H9 (cell line): Measurements from ENCODE around the gene PIP5K1C. TPM values are rescaled to one million over a fixed set of nuclear protein-coding genes. Genes with fewer than 3 reads are reported as not detected.

ENCODE experiments used
- DNase-seq: peaks from one replicate; pipeline ENCODE4 v3.0.0-alpha.2; 2017
- H2AFZ ChIP-seq: one replicate; pipeline ENCODE4 v1.6.1; 2013; ENCODE audit warnings: mild to moderate bottlenecking, low read length, control low read depth, moderate library complexity
- H2AK5ac ChIP-seq: 2 replicates; pipeline ENCODE4 v1.6.1; 2013; ENCODE audit warnings: low read length, control low read depth, mixed read lengths; ENCODE audit not compliant: insufficient read length
- H2BK120ac ChIP-seq: one replicate; pipeline ENCODE4 v1.6.1; 2013; ENCODE audit warnings: low read depth, mild to moderate bottlenecking, low read length, control low read depth, inconsistent platforms; ENCODE audit not compliant: poor library complexity, severe bottlenecking
- H2BK12ac ChIP-seq: 2 replicates; pipeline ENCODE4 v1.6.1; 2013; ENCODE audit warnings: low read length, control low read depth, mixed read lengths, low read depth; ENCODE audit not compliant: insufficient read length
- H2BK15ac ChIP-seq: 2 replicates; pipeline ENCODE4 v1.6.1; 2013; ENCODE audit warnings: low read depth, low read length, control low read depth
- H2BK20ac ChIP-seq: one replicate; pipeline ENCODE4 v1.6.1; 2013; ENCODE audit warnings: low read depth, mild to moderate bottlenecking, low read length, control low read depth, inconsistent platforms; ENCODE audit not compliant: poor library complexity, severe bottlenecking
- H2BK5ac ChIP-seq: 2 replicates; pipeline ENCODE4 v1.6.1; 2013; ENCODE audit warnings: low read length, control low read depth, mixed read lengths; ENCODE audit not compliant: insufficient read length
- H3K14ac ChIP-seq: 2 replicates; pipeline ENCODE4 v1.6.1; 2013; ENCODE audit warnings: low read length, control low read depth; ENCODE audit not compliant: insufficient read depth
- H3K18ac ChIP-seq: 2 replicates; pipeline ENCODE4 v1.6.1; 2013; ENCODE audit warnings: low read depth, mild to moderate bottlenecking, mixed read lengths, low read length, control low read depth; ENCODE audit not compliant: insufficient read length
- H3K23ac ChIP-seq: 2 replicates; pipeline ENCODE4 v1.6.1; 2013; ENCODE audit warnings: low read length, control low read depth, mixed read lengths, low read depth; ENCODE audit not compliant: insufficient read length
- H3K23me2 ChIP-seq: 2 replicates; pipeline ENCODE4 v1.6.1; 2013; ENCODE audit warnings: low read depth, mild to moderate bottlenecking, mixed read lengths, low read length, control low read depth; ENCODE audit not compliant: insufficient read length, poor library complexity, severe bottlenecking
- H3K27ac ChIP-seq: 2 replicates; pipeline ENCODE4 v1.5.1; 2013; ENCODE audit warnings: low read length, control low read depth, mixed read lengths, low read depth; ENCODE audit not compliant: insufficient read length
- H3K27me3 ChIP-seq: 2 replicates; pipeline ENCODE4 v1.6.1; 2013; ENCODE audit warnings: low read length, control low read depth, inconsistent platforms; ENCODE audit not compliant: insufficient read depth
- H3K4ac ChIP-seq: 2 replicates; pipeline ENCODE4 v1.6.1; 2013; ENCODE audit warnings: low read depth, mild to moderate bottlenecking, control low read depth, inconsistent platforms, low read length, moderate library complexity
- H3K4me1 ChIP-seq: 2 replicates; pipeline ENCODE4 v1.6.1; 2013; ENCODE audit warnings: low read length, control low read depth, inconsistent platforms; ENCODE audit not compliant: insufficient read depth
- H3K4me2 ChIP-seq: 2 replicates; pipeline ENCODE4 v1.6.1; 2013; ENCODE audit warnings: low read length, control low read depth, mixed read lengths; ENCODE audit not compliant: insufficient read length, insufficient read depth
- H3K56ac ChIP-seq: 2 replicates; pipeline ENCODE4 v1.6.1; 2013; ENCODE audit warnings: low read depth, mild to moderate bottlenecking, mixed read lengths, low read length, control low read depth; ENCODE audit not compliant: insufficient read length
- H3K79me1 ChIP-seq: 2 replicates; pipeline ENCODE4 v1.6.1; 2013; ENCODE audit warnings: low read depth, mild to moderate bottlenecking, moderate library complexity, low read length, control low read depth, inconsistent platforms; ENCODE audit not compliant: insufficient read depth, poor library complexity, severe bottlenecking
- H3K79me2 ChIP-seq: 2 replicates; pipeline ENCODE4 v1.6.1; 2013; ENCODE audit warnings: low read length, control low read depth, inconsistent platforms; ENCODE audit not compliant: insufficient read depth
- H3K9ac ChIP-seq: 2 replicates; pipeline ENCODE4 v1.6.1; 2013; ENCODE audit warnings: low read length, control low read depth, mixed read lengths; ENCODE audit not compliant: insufficient read length; ENCODE audit errors: extremely low read depth
- H3K9me3 ChIP-seq: one replicate; pipeline ENCODE4 v1.6.1; 2013; ENCODE audit warnings: low read depth, low read length, inconsistent platforms; ENCODE audit not compliant: control insufficient read depth
- H3T11ph ChIP-seq: one replicate; pipeline ENCODE4 v1.6.1; 2013; ENCODE audit warnings: mild to moderate bottlenecking, low read length, control low read depth, inconsistent platforms
- H4K20me1 ChIP-seq: one replicate; pipeline ENCODE4 v1.6.1; 2013; ENCODE audit not compliant: control insufficient read depth, insufficient read length, insufficient read depth
- H4K5ac ChIP-seq: 2 replicates; pipeline ENCODE4 v1.6.1; 2013; ENCODE audit warnings: low read depth, mild to moderate bottlenecking, mixed read lengths, low read length, control low read depth; ENCODE audit not compliant: insufficient read length
- H4K8ac ChIP-seq: replicated peaks from 2 replicates; pipeline ENCODE4 v1.6.1; 2013; ENCODE audit warnings: low read length, control low read depth, mixed read lengths, low read depth; ENCODE audit not compliant: insufficient read length
- H4K91ac ChIP-seq: 2 replicates; pipeline ENCODE4 v1.6.1; 2013; ENCODE audit warnings: low read depth, mild to moderate bottlenecking, moderate library complexity, mixed read lengths, low read length, control low read depth; ENCODE audit not compliant: insufficient read length
- H3K27ac Mint-ChIP-seq, 3 experiments: 2 replicates in 2 of 3; 3 replicates in 1 of 3; pipeline ENCODE4 v1.8.0; 2020 to 2021; ENCODE audit warnings: mixed read lengths in 3 of 3, mild to moderate bottlenecking in 1 of 3, moderate library complexity in 1 of 3
- H3K27me3 Mint-ChIP-seq: 2 replicates; pipeline ENCODE4 v1.8.0; 2021; ENCODE audit warnings: low read depth, mild to moderate bottlenecking, moderate library complexity, mixed read lengths
- H3K36me3 Mint-ChIP-seq, 3 experiments: 2 replicates in 2 of 3; 3 replicates in 1 of 3; pipeline ENCODE4 v1.8.0; 2020 to 2021; ENCODE audit warnings: low read depth in 3 of 3, mixed read lengths in 3 of 3; ENCODE audit not compliant: insufficient read depth in 1 of 3
- H3K4me1 Mint-ChIP-seq, 2 experiments: 2 replicates each; pipeline ENCODE4 v1.8.0; 2020; ENCODE audit warnings: mixed read lengths in 2 of 2
- H3K4me3 Mint-ChIP-seq, 2 experiments: 2 replicates in 1 of 2; 3 replicates in 1 of 2; pipeline ENCODE4 v1.8.0; 2020 to 2021; ENCODE audit warnings: mild to moderate bottlenecking in 2 of 2, mixed read lengths in 2 of 2, moderate library complexity in 1 of 2
- H3K9me3 Mint-ChIP-seq, 2 experiments: 2 replicates in 1 of 2; 3 replicates in 1 of 2; pipeline ENCODE4 v1.8.0; 2020; ENCODE audit warnings: mild to moderate bottlenecking in 2 of 2, mixed read lengths in 2 of 2, moderate library complexity in 1 of 2
- CTCF ChIP-seq: fragments of 200-600 bp; sonication (generic); conservative IDR thresholded peaks from 3 replicates; pipeline ENCODE4 v1.8.0; 2021; ENCODE audit warnings: antibody characterized with exemption, mild to moderate bottlenecking
- WGBS: extraction: QIAGEN DNeasy Blood & Tissue Kit; methylation state at CpG from one replicate; pipeline ENCODE4 v1.1.7; 2013; ENCODE audit warnings: missing lambda C conversion rate, low lambda C conversion rate, mixed read lengths; ENCODE audit not compliant: insufficient read length; ENCODE audit errors: extremely low coverage; 5-methylcytosine and 5-hydroxymethylcytosine counted together
- total RNA-seq: library from RNA; stranded (reverse); gene quantifications from 2 replicates; pipeline ENCODE4 v1.2.1, GENCODE V29; 2021

The PIP5K1C gene
- total RNA-seq, 1 experiment from 2014 or later = 41.7 TPM

GRCh38 chr19:3723883-3724282, 23.6 kb upstream of the PIP5K1C start:
- peak overlapping the region; percentile 21 to 48; a peak in 1 of 5 replicates for H3K4me3 Mint-ChIP-seq
- no peak overlapping the region for H4K91ac ChIP-seq
- no peak overlapping the region for H2BK120ac ChIP-seq
- H4K5ac ChIP-seq = no peak overlapping the region
- H2AK5ac ChIP-seq = no peak overlapping the region
- no peak overlapping the region for H3K4me2 ChIP-seq
- peaks cover 3% of the 10 kb centered on the region for H3K27me3 Mint-ChIP-seq
- H2BK20ac ChIP-seq = no peak overlapping the region
- TF ChIP-seq CTCF = no peak
- H4K8ac ChIP-seq = no peak overlapping the region
- H3K36me3 Mint-ChIP-seq = no peaks in the 10 kb centered on the region
- no peaks in the 10 kb centered on the region for H3K79me1 ChIP-seq
- H2BK15ac ChIP-seq = no peak overlapping the region
- no peaks in the 10 kb centered on the region for H4K20me1 ChIP-seq
- H3K27ac Mint-ChIP-seq = no peak overlapping the region; a peak in 1 of 7 replicates
- H3K4ac ChIP-seq = no peak overlapping the region
- H2BK12ac ChIP-seq = no peak overlapping the region
- H3K18ac ChIP-seq = no peak overlapping the region
- H3T11ph ChIP-seq = no peak overlapping the region
- no peaks in the 10 kb centered on the region for H3K27me3 ChIP-seq
- no peak for DNase-seq
- H3K4me1 ChIP-seq = no peaks in the 10 kb centered on the region; the same call in 1 of the 2 replicates
- no peak overlapping the region for H3K23ac ChIP-seq
- peaks cover 18 to 49% of the 10 kb centered on the region in 2 experiments for H3K4me1 Mint-ChIP-seq
- no peak overlapping the region for H3K56ac ChIP-seq
- no CpG with 5 or more reads among the region's 8 CpGs for WGBS
- H3K9me3 Mint-ChIP-seq = no peaks in the 10 kb centered on the region; a peak in 1 of 5 replicates
- H3K9me3 ChIP-seq = no peaks in the 10 kb centered on the region
- no peaks in the 10 kb centered on the region for H3K79me2 ChIP-seq
- no peak overlapping the region for H3K9ac ChIP-seq
- no peak overlapping the region for H2BK5ac ChIP-seq
- no peak overlapping the region for H2AFZ ChIP-seq
- H3K23me2 ChIP-seq = peaks cover 10% of the 10 kb centered on the region
- no peak overlapping the region for H3K27ac ChIP-seq
- no peak overlapping the region for H3K14ac ChIP-seq
